Measurements from ENCODE around the gene P3H1. TPM values are rescaled to one million over a fixed set of nuclear protein-coding genes. Genes with fewer than 3 reads are reported as not detected.
"Not testable (repeated sequence)": the region's sequence is repeated elsewhere in the genome, so short reads cannot be mapped to it uniquely, and the experiment has no call there.

The P3H1 gene
- total RNA-seq, 1 donor from 2014 or later, result 123 TPM

- no peak for DNase-seq (ENCODE audit: low spot score in 2 of 2, unreplicated experiment in 2 of 2)
These were observed 46.0 kb downstream of the P3H1 start for GRCh38 chr1:42720868-42721267.

DNA sequence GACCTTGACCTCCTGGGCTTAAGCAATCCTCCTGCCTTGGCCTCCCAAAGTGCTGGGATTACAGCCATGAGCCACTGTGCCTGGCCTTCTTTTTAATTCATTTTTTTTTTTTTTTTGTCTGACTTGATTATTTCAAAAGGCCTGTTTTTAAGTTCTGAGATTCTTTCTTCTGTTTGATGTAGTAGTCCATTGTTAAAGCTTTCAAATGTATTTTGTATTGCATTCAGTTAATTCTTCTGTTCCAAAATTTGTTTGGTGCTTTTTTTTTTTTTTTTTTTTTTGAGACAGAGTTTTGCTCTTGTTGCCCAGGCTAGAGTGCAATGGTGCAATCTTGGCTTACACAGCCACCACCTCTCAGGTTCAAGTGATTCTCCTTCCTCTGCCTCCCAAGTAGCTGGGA, 52.4 kb downstream of the P3H1 start:
- not testable (repeated sequence) for H3K27ac Mint-ChIP-seq; H3K27me3 Mint-ChIP-seq (ENCODE audit: low read depth); H3K4me3 Mint-ChIP-seq; DNase-seq (ENCODE audit: low spot score in 2 of 2, unreplicated experiment in 2 of 2); H3K4me1 Mint-ChIP-seq
- Mint-ChIP-seq H3K9me3 (peaks cover 33% of the 10 kb centered on the region), H3K36me3 (peaks cover 70% of the 10 kb centered on the region)

More at GRCh38 chr1:42720868-42721267, 46.0 kb downstream of the P3H1 start:
- TF ChIP-seq CTCF (IDR thresholded peaks at IDR 0.05; ENCODE audit: unreplicated experiment), result no peak
- no peak overlapping the region for H3K4me3 Mint-ChIP-seq
- peaks cover 9% of the 10 kb centered on the region for H3K9me3 Mint-ChIP-seq
- no peak overlapping the region for H3K27ac Mint-ChIP-seq
- H3K36me3 Mint-ChIP-seq, result peaks cover 27% of the 10 kb centered on the region
- H3K4me1 Mint-ChIP-seq, result no peaks in the 10 kb centered on the region
- no peaks in the 10 kb centered on the region for H3K27me3 Mint-ChIP-seq (ENCODE audit: low read depth)

- no peaks in the 10 kb centered on the region for H3K27me3 Mint-ChIP-seq (ENCODE audit: low read depth)
- DNase-seq (ENCODE audit: low spot score in 2 of 2, unreplicated experiment in 2 of 2), result no peak
- H3K9me3 Mint-ChIP-seq, result peaks cover 36% of the 10 kb centered on the region
- H3K36me3 Mint-ChIP-seq, result peaks cover 71% of the 10 kb centered on the region
- TF ChIP-seq CTCF (IDR thresholded peaks at IDR 0.05; ENCODE audit: unreplicated experiment), result no peak
- H3K4me1 Mint-ChIP-seq, result no peaks in the 10 kb centered on the region
- no peak overlapping the region for H3K27ac Mint-ChIP-seq
- H3K4me3 Mint-ChIP-seq, result no peak overlapping the region
These were observed 53.5 kb downstream of the P3H1 start for GRCh38 chr1:42713293-42713692.

DNA sequence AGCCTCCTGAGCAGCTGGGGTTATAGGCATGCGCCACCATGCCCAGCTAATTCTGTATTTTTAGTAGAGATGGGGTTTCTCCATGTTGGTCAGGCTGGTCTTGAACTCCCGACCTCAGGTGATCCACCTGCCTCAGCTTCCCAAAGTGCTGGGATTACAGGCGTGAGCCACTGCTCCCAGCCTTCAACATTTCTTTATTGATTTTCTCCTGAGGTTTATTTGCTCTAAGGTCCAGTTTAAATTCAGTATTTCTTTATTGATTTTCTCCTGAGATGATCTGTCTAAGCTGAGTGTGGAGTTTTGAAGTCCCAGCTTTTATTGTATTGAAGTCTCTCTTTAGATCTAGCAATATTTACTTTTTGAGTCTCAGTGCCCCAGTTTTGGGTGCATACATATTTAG, 54.0 kb downstream of the P3H1 start:
- H3K36me3 Mint-ChIP-seq, result peaks cover 72% of the 10 kb centered on the region
- not testable (repeated sequence) for H3K4me3 Mint-ChIP-seq; H3K27me3 Mint-ChIP-seq (ENCODE audit: low read depth); H3K27ac Mint-ChIP-seq; H3K4me1 Mint-ChIP-seq; DNase-seq (ENCODE audit: low spot score in 2 of 2, unreplicated experiment in 2 of 2)
- peaks cover 41% of the 10 kb centered on the region for H3K9me3 Mint-ChIP-seq

DNA sequence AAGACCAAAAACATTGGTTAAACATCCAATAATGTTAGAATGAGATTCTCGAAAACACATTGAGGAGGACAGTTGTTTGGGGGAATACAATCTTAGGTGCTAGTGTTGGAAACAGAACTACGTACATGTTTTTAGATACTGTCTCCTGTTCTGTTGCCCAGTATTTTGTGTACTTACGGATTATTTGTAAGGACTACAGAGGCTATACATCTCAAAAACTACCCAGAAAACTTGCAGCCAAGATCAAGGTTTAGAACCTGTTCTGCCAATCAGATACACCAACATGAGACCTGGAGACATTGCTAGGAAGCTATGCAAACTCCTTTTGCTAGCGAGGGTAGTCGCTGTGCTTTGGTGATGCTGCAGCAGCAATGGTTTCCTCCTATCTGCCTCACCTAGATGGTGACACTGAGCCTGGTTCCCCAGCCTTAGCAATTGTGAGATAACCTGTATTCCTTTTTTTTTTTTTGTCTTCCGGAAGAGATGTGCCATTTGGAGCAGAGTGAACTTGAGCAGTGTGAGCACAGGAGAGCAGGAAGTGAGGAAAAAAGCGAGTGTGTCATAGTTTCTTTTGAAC, 62.9 kb downstream of the P3H1 start:
- TF ChIP-seq CTCF (IDR thresholded peaks at IDR 0.05; ENCODE audit: unreplicated experiment), result no peak
- Mint-ChIP-seq H3K27ac (no peak overlapping the region), H3K36me3 (peaks cover 75% of the 10 kb centered on the region), H3K4me3 (no peak overlapping the region), H3K9me3 (peaks cover 9% of the 10 kb centered on the region), H3K27me3 (ENCODE audit: low read depth) (no peaks in the 10 kb centered on the region), H3K4me1 (no peaks in the 10 kb centered on the region)
- DNase-seq (ENCODE audit: low spot score in 2 of 2, unreplicated experiment in 2 of 2), result no peak

DNA sequence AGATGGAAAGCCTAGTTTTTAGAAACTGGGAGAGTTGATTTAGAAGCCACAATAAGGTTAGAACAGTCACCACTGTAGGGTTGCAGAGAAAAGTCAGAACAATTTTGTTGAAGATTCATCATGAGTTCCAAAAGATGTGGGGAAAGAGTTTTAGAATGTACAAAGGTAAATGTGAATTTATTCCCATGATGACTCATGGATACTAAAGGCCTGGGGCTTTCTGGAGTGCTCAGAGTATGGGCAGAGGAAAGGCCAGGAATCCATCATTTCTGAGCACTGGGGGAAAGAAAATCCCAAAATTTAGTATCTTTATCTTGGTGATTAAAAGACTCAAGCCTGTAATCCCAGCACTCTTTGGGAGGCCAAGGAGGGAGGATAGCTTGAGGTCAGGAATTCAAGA, 66.8 kb downstream of the P3H1 start:
- Mint-ChIP-seq H3K4me3 (no peak overlapping the region), H3K27ac (no peak overlapping the region), H3K27me3 (ENCODE audit: low read depth) (no peaks in the 10 kb centered on the region), H3K4me1 (peaks cover 3% of the 10 kb centered on the region), H3K9me3 (no peaks in the 10 kb centered on the region), H3K36me3 (peaks cover 74% of the 10 kb centered on the region)
- TF ChIP-seq CTCF (IDR thresholded peaks at IDR 0.05; ENCODE audit: unreplicated experiment), result no peak
- no peak for DNase-seq (ENCODE audit: low spot score in 2 of 2, unreplicated experiment in 2 of 2)

Data from mesothelial cell of epicardium (in vitro differentiated cells).